HFF-Myc (cell line): ENCODE results near the gene EHD4.

ENCODE experiments used
- DNase-seq: peaks from one replicate; pipeline ENCODE4 v3.0.0-alpha.2; 2011; ENCODE audit warnings: low read depth; ENCODE audit errors: extremely low read depth
- H3K4me3 ChIP-seq: replicated peaks from 2 replicates; pipeline ENCODE4 v1.5.1; 2011; ENCODE audit warnings: low read depth, mild to moderate bottlenecking, control low read depth, low read length
- TF ChIP-seq, protein P1 (sequence below): IDR thresholded peaks from 2 replicates; pipeline ENCODE4 v1.5.1; 2012; ENCODE audit warnings: mild to moderate bottlenecking, low read depth, low read length, control low read depth; ENCODE audit errors: missing control alignments

EHD4 gene

DNA sequence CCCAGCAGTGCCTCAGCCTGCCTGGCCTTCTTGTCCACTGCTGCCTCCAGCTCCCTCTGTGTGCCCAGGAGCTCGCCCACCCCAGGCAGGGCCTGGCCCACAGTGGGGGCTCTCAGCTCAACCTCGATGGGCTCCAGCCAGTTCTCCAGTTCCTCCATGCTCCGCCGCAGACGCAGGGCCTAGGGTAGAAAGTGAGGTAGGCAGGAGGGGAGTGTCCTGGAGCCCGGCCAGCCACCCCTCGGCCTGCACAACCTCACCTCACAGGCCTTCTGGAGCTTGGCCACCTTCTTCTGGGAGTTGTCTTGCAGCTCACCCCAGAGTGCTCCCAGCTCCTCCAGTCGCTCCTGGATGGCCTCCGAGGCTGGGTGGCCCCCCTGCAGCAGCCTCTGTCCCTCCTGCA is 115.0 kb downstream of the EHD4 start:
- H3K4me3 ChIP-seq: no peak overlapping the region
- no peak for DNase-seq
- TF ChIP-seq, protein P1, sequence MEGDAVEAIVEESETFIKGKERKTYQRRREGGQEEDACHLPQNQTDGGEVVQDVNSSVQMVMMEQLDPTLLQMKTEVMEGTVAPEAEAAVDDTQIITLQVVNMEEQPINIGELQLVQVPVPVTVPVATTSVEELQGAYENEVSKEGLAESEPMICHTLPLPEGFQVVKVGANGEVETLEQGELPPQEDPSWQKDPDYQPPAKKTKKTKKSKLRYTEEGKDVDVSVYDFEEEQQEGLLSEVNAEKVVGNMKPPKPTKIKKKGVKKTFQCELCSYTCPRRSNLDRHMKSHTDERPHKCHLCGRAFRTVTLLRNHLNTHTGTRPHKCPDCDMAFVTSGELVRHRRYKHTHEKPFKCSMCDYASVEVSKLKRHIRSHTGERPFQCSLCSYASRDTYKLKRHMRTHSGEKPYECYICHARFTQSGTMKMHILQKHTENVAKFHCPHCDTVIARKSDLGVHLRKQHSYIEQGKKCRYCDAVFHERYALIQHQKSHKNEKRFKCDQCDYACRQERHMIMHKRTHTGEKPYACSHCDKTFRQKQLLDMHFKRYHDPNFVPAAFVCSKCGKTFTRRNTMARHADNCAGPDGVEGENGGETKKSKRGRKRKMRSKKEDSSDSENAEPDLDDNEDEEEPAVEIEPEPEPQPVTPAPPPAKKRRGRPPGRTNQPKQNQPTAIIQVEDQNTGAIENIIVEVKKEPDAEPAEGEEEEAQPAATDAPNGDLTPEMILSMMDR: no peak

DNA sequence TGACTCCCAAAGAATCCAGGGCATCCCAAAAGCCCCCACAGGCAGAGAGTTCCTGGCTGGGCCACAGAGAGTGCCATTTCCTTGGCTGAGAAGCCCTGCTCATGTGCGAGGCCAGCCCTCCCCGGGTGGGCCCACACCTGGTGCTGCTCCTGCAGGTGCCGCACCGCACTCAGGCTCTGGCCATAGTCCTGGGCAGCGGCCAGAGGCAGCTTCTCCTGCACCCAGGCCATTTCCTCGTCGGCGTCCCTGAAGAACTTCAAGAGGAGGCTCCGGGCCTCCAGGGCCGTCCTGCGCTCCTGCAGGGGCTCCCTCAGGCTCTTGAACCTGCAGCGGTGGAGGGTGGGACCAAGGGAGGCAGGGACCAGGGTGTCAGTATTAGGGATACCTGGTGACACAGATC is 115.6 kb downstream of the EHD4 start:
- H3K4me3 ChIP-seq: no peak overlapping the region
- DNase-seq: no peak
- TF ChIP-seq, protein P1: no peak

DNA sequence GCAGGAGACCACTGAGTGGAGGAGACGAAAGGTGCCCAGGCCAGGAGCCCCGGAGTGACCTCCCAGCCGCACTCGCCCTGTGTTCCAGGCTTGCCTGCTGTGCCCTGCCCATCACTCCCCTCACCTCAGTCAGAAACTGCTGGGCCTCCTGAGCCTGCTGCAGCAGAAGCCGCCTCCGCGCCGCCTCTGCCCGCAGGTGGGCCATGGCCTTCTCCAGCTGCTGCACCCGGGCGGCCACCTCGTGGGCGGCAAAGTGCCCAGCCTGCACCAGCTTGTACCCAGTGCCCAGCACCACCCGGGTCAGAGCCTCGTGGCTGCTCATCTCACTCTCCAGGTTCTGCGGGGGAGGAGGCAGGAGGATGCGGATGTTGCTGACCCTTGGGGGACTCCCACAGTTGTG is 116.1 kb downstream of the EHD4 start:
- no peak for DNase-seq
- TF ChIP-seq, protein P1: no peak

GRCh38 chr15:41855261-41855961 is 116.9 kb downstream of the EHD4 start:
- no peak overlapping the region for H3K4me3 ChIP-seq
- TF ChIP-seq, protein P1: no peak
- DNase-seq: no peak

More for the DNA sequence above, 116.1 kb downstream of the EHD4 start:
- no peak overlapping the region for H3K4me3 ChIP-seq

GRCh38 chr15:41854443-41854842 is 117.9 kb downstream of the EHD4 start:
- DNase-seq: no peak
- TF ChIP-seq, protein P1: no peak
- no peak overlapping the region for H3K4me3 ChIP-seq

GRCh38 chr15:41853831-41854230 is 118.5 kb downstream of the EHD4 start:
- no peak for DNase-seq
- TF ChIP-seq, protein P1: no peak
- H3K4me3 ChIP-seq: no peak overlapping the region
